Measurements from ENCODE around the gene LRRK1.

The LRRK1 gene

GRCh38 chr15:101012326-101013200 is 93.4 kb downstream of the LRRK1 start:
- Histone ChIP-seq H3K36me3 (ENCODE audit: control insufficient read depth, insufficient read depth, low read length) (no peaks in the 10 kb centered on the region), H3K9me3 (ENCODE audit: control insufficient read depth, low read length) (no peaks in the 10 kb centered on the region), H3K27me3 (ENCODE audit: control insufficient read depth, insufficient read depth, low read length) (no peaks in the 10 kb centered on the region), H3K4me1 (ENCODE audit: control insufficient read depth, insufficient read depth, low read length) (peaks cover 4% of the 10 kb centered on the region), H3K4me3 (ENCODE audit: low read length) (no peak overlapping the region), H3K9ac (ENCODE audit: low read length) (no peak overlapping the region)

- H3K36me3 ChIP-seq (ENCODE audit: control insufficient read depth, insufficient read depth, low read length), result no peaks in the 10 kb centered on the region
- no peaks in the 10 kb centered on the region for H3K9me3 ChIP-seq (ENCODE audit: control insufficient read depth, low read length)
- H3K27me3 ChIP-seq (ENCODE audit: control insufficient read depth, insufficient read depth, low read length), result no peaks in the 10 kb centered on the region
- no peak overlapping the region for H3K4me3 ChIP-seq (ENCODE audit: low read length)
- no peak overlapping the region for H3K9ac ChIP-seq (ENCODE audit: low read length)
- no peaks in the 10 kb centered on the region for H3K4me1 ChIP-seq (ENCODE audit: control insufficient read depth, insufficient read depth, low read length)
These were observed 94.0 kb downstream of the LRRK1 start for GRCh38 chr15:101013201-101013550.

GRCh38 chr15:101013769-101014675 is 94.9 kb downstream of the LRRK1 start:
- Histone ChIP-seq H3K9ac (ENCODE audit: low read length) (no peak overlapping the region), H3K9me3 (ENCODE audit: control insufficient read depth, low read length) (no peaks in the 10 kb centered on the region), H3K4me1 (ENCODE audit: control insufficient read depth, insufficient read depth, low read length) (no peaks in the 10 kb centered on the region), H3K27me3 (ENCODE audit: control insufficient read depth, insufficient read depth, low read length) (no peaks in the 10 kb centered on the region), H3K4me3 (ENCODE audit: low read length) (no peak overlapping the region), H3K36me3 (ENCODE audit: control insufficient read depth, insufficient read depth, low read length) (no peaks in the 10 kb centered on the region)

DNA sequence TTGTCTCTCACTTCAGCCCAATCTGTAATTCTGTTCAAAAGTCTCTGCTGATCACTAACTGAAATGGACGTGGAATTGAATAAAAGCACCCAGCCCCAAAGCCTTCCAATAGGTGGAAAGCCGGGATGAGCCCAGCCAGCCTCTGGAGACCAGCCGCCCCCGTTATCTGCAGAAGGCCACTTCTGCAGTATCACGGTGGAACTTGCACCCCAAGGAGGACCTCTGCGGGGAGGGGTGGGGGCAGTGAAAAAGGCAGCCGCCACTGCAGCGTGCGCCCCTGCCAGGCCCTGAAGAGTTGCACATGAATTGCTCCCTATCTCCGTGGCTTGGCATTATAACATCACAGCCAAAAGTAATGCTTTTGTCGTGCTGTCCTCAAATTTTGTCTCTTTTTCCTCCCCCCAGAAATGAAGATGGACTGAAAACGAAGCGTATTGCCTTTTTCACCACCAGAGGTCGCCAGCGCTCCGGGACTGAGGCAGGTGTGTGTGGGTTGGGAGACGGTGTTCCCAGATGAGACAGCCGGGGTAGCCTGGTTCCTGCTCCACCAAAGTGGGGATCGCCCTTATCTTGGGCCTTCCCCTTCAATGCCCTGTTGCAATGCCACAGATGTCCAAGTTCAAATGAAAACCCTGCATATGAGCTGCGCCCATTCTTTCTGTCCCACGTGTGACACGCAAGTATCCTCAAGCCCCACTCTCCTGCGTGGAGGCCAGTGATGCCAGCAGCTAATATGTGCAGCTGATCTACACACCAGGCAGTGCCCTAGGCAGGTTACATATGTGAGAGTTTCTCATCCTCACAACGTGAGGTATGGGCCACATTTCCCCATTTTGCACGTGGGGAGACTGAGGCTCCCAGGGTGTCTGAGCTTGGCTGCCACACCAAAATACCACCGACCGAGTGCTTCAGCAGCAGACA is 96.0 kb downstream of the LRRK1 start:
- no peak overlapping the region for H3K9ac ChIP-seq (ENCODE audit: low read length)
- no peaks in the 10 kb centered on the region for H3K36me3 ChIP-seq (ENCODE audit: control insufficient read depth, insufficient read depth, low read length)
- no peak overlapping the region for H3K4me3 ChIP-seq (ENCODE audit: low read length)
- H3K27me3 ChIP-seq (ENCODE audit: control insufficient read depth, insufficient read depth, low read length), result no peaks in the 10 kb centered on the region
- H3K4me1 ChIP-seq (ENCODE audit: control insufficient read depth, insufficient read depth, low read length), result no peaks in the 10 kb centered on the region
- no peaks in the 10 kb centered on the region for H3K9me3 ChIP-seq (ENCODE audit: control insufficient read depth, low read length)

- no peaks in the 10 kb centered on the region for H3K27me3 ChIP-seq (ENCODE audit: control insufficient read depth, insufficient read depth, low read length)
- H3K4me1 ChIP-seq (ENCODE audit: control insufficient read depth, insufficient read depth, low read length), result no peaks in the 10 kb centered on the region
- no peak overlapping the region for H3K9ac ChIP-seq (ENCODE audit: low read length)
- H3K9me3 ChIP-seq (ENCODE audit: control insufficient read depth, low read length), result no peaks in the 10 kb centered on the region
- H3K4me3 ChIP-seq (ENCODE audit: low read length), result no peak overlapping the region
- no peaks in the 10 kb centered on the region for H3K36me3 ChIP-seq (ENCODE audit: control insufficient read depth, insufficient read depth, low read length)
These were observed 97.4 kb downstream of the LRRK1 start for GRCh38 chr15:101016581-101016980.

DNA sequence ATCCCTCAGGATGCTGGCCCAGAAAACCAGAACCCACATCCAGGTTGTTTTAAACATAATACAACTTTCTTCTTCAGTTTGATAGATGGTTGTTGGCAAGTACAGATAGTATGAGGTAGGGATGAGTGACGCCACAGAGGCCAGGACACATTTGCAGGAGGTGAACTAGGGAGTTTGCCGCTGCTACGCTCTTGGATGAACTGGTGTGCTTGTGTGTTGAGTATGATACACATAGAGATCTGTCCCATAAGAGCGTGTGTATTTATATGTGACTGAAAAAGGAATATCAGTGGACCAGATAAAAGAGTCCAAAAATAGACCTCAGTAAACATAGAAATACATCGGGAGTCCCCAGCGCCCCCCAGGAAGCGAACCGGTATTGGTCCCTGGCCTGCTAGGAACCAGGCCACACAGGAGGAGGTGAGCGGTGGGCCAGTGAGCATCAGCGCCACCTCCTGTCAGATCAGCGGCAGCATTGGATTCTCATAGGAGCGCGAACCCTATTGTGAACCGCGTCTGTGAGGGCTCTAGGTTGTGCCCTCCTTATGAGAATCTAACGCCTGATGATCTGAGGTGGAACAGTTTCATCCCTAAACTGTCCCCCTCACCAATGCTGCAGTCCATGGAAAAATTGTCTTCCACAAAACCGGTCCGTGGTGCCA is 98.1 kb downstream of the LRRK1 start:
- no peaks in the 10 kb centered on the region for H3K36me3 ChIP-seq (ENCODE audit: control insufficient read depth, insufficient read depth, low read length)
- H3K9me3 ChIP-seq (ENCODE audit: control insufficient read depth, low read length), result no peaks in the 10 kb centered on the region
- H3K4me1 ChIP-seq (ENCODE audit: control insufficient read depth, insufficient read depth, low read length), result no peaks in the 10 kb centered on the region
- H3K4me3 ChIP-seq (ENCODE audit: low read length), result no peak overlapping the region
- no peaks in the 10 kb centered on the region for H3K27me3 ChIP-seq (ENCODE audit: control insufficient read depth, insufficient read depth, low read length)
- no peak overlapping the region for H3K9ac ChIP-seq (ENCODE audit: low read length)

- Histone ChIP-seq H3K36me3 (ENCODE audit: control insufficient read depth, insufficient read depth, low read length) (no peaks in the 10 kb centered on the region), H3K9me3 (ENCODE audit: control insufficient read depth, low read length) (no peaks in the 10 kb centered on the region), H3K4me1 (ENCODE audit: control insufficient read depth, insufficient read depth, low read length) (no peaks in the 10 kb centered on the region), H3K4me3 (ENCODE audit: low read length) (no peak overlapping the region), H3K27me3 (ENCODE audit: control insufficient read depth, insufficient read depth, low read length) (no peaks in the 10 kb centered on the region), H3K9ac (ENCODE audit: low read length) (no peak overlapping the region)
These were observed 98.9 kb downstream of the LRRK1 start for GRCh38 chr15:101018016-101018415.

GRCh38 chr15:101018450-101018849 is 99.3 kb downstream of the LRRK1 start:
- Histone ChIP-seq H3K4me1 (ENCODE audit: control insufficient read depth, insufficient read depth, low read length) (no peaks in the 10 kb centered on the region), H3K36me3 (ENCODE audit: control insufficient read depth, insufficient read depth, low read length) (no peaks in the 10 kb centered on the region), H3K27me3 (ENCODE audit: control insufficient read depth, insufficient read depth, low read length) (no peaks in the 10 kb centered on the region), H3K9ac (ENCODE audit: low read length) (no peak overlapping the region), H3K4me3 (ENCODE audit: low read length) (no peak overlapping the region), H3K9me3 (ENCODE audit: control insufficient read depth, low read length) (no peaks in the 10 kb centered on the region)

- H3K36me3 ChIP-seq (ENCODE audit: control insufficient read depth, insufficient read depth, low read length), result no peaks in the 10 kb centered on the region
- no peaks in the 10 kb centered on the region for H3K4me1 ChIP-seq (ENCODE audit: control insufficient read depth, insufficient read depth, low read length)
These were observed 100.3 kb downstream of the LRRK1 start for GRCh38 chr15:101019366-101019896.

DNA sequence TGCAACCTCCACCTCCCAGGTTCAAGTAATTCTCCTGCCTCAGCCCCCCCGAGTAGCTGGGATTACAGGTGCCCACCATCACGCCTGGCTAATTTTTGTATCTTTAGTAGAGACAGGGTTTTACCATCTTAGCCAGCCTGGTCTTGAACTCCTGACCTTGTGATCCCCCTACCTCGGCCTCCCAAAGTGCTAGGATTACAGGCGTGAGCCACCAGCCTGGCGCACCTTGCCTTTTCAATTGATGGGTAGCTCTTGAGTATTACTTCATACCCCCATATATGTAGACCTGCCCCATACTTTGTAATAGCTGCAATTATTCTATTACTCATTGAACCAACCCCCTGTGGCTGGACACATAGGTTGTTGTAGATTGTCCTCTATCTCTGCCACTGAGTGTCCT is 101.3 kb downstream of the LRRK1 start:
- H3K36me3 ChIP-seq (ENCODE audit: control insufficient read depth, insufficient read depth, low read length), result no peaks in the 10 kb centered on the region
- no peak overlapping the region for H3K9ac ChIP-seq (ENCODE audit: low read length)
- H3K4me1 ChIP-seq (ENCODE audit: control insufficient read depth, insufficient read depth, low read length), result no peaks in the 10 kb centered on the region

More at GRCh38 chr15:101019366-101019896, 100.3 kb downstream of the LRRK1 start:
- Histone ChIP-seq H3K27me3 (ENCODE audit: control insufficient read depth, insufficient read depth, low read length) (no peaks in the 10 kb centered on the region), H3K9ac (ENCODE audit: low read length) (no peak overlapping the region), H3K9me3 (ENCODE audit: control insufficient read depth, low read length) (no peaks in the 10 kb centered on the region), H3K4me3 (ENCODE audit: low read length) (no peak overlapping the region)

DNA sequence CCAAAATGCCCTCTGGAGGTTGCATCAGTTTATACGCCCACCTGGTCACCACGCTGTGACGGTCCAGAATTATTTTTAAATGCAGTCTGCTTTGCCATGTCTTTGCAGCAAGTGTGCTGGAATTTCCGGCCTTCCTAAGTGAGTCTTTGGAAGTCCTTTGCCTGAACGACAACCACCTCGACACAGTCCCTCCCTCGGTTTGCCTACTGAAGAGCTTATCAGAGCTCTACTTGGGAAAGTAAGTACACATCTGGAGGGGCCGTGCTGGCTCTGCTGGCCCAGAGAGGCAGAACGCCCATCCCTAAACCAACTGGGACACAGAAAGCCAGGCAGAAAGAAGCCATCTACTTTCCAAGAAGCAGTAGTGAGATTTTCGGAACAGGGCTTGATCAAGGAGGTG is 101.8 kb downstream of the LRRK1 start:
- Histone ChIP-seq H3K36me3 (ENCODE audit: control insufficient read depth, insufficient read depth, low read length) (no peaks in the 10 kb centered on the region), H3K9me3 (ENCODE audit: control insufficient read depth, low read length) (no peaks in the 10 kb centered on the region), H3K4me3 (ENCODE audit: low read length) (no peak overlapping the region), H3K4me1 (ENCODE audit: control insufficient read depth, insufficient read depth, low read length) (no peaks in the 10 kb centered on the region), H3K9ac (ENCODE audit: low read length) (no peak overlapping the region), H3K27me3 (ENCODE audit: control insufficient read depth, insufficient read depth, low read length) (no peaks in the 10 kb centered on the region)

More for the DNA sequence above, 101.3 kb downstream of the LRRK1 start:
- Histone ChIP-seq H3K27me3 (ENCODE audit: control insufficient read depth, insufficient read depth, low read length) (no peaks in the 10 kb centered on the region), H3K4me3 (ENCODE audit: low read length) (no peak overlapping the region), H3K9me3 (ENCODE audit: control insufficient read depth, low read length) (no peaks in the 10 kb centered on the region)
